Loucy (cell line): ENCODE results near the gene EEF1AKMT2.

Experiments used
- H2AFZ ChIP-seq: fragments of 200-600 bp; sonication (generic); 2 replicates; pipeline ENCODE4 v1.6.0; 2016; ENCODE audit warnings: antibody characterized with exemption, mild to moderate bottlenecking, low read length, moderate library complexity
- H3F3A ChIP-seq: fragments of 200-600 bp; 2 replicates; pipeline ENCODE4 v1.6.0; 2016; ENCODE audit warnings: antibody characterized with exemption, low read depth, mild to moderate bottlenecking
- H3K27me3 ChIP-seq: fragments of 200-600 bp; sonication (generic); 2 replicates; pipeline ENCODE4 v1.6.1; 2014; ENCODE audit warnings: low read length, mild to moderate bottlenecking; ENCODE audit not compliant: insufficient read depth, poor library complexity, severe bottlenecking
- H3K36me3 ChIP-seq: fragments of 200-600 bp; sonication (generic); 2 replicates; pipeline ENCODE4 v1.6.1; 2016; ENCODE audit warnings: low read length; ENCODE audit not compliant: insufficient read depth
- H3K4me1 ChIP-seq: fragments of 200-600 bp; sonication (generic); 2 replicates; pipeline ENCODE4 v1.5.1; 2014; ENCODE audit warnings: low read length, mild to moderate bottlenecking; ENCODE audit not compliant: insufficient read depth, poor library complexity, severe bottlenecking
- H3K4me2 ChIP-seq: fragments of 200-600 bp; sonication (generic); 2 replicates; pipeline ENCODE4 v1.6.0; 2014; ENCODE audit warnings: antibody characterized with exemption, low read length, low read depth, mild to moderate bottlenecking; ENCODE audit not compliant: poor library complexity, severe bottlenecking
- H3K4me3 ChIP-seq: fragments of 200-600 bp; sonication (generic); 2 replicates; pipeline ENCODE4 v1.5.1; 2014; ENCODE audit warnings: low read length, mild to moderate bottlenecking, mixed read lengths; ENCODE audit not compliant: poor library complexity, severe bottlenecking
- H3K79me2 ChIP-seq: fragments of 200-600 bp; sonication (generic); 2 replicates; pipeline ENCODE4 v1.6.1; 2014; ENCODE audit warnings: low read length; ENCODE audit not compliant: insufficient read depth
- H3K9ac ChIP-seq: fragments of 200-600 bp; sonication (generic); 2 replicates; pipeline ENCODE4 v1.6.0; 2014; ENCODE audit warnings: mild to moderate bottlenecking, low read depth, low read length, moderate library complexity; ENCODE audit not compliant: poor library complexity, severe bottlenecking
- H3K9me2 ChIP-seq: fragments of 200-600 bp; sonication (generic); replicated peaks from 2 replicates; pipeline ENCODE4 v1.6.1; 2016; ENCODE audit warnings: low read depth, low read length, mixed read lengths
- H3K9me3 ChIP-seq: fragments of 200-600 bp; sonication (generic); 2 replicates; pipeline ENCODE4 v1.6.1; 2014; ENCODE audit warnings: mild to moderate bottlenecking, antibody characterized with exemption, low read length, low read depth; ENCODE audit not compliant: insufficient read depth
- H4K20me1 ChIP-seq: fragments of 200-600 bp; sonication (generic); 2 replicates; pipeline ENCODE4 v1.6.0; 2014; ENCODE audit warnings: antibody characterized with exemption, low read length, mild to moderate bottlenecking; ENCODE audit not compliant: insufficient read depth, poor library complexity, severe bottlenecking
- EZH2phosphoT487 ChIP-seq: fragments of 200-600 bp; IDR thresholded peaks from 2 replicates; pipeline ENCODE4 v1.6.1; 2018; ENCODE audit warnings: antibody characterized with exemption, mild to moderate bottlenecking, moderate library complexity, borderline replicate concordance
- TF ChIP-seq, protein P1 (sequence below): fragments of 200-600 bp; sonication (generic); conservative IDR thresholded peaks from 2 replicates; pipeline ENCODE4 v1.5.1; 2014; ENCODE audit warnings: mild to moderate bottlenecking, antibody characterized with exemption, low read length

Gene EEF1AKMT2

DNA sequence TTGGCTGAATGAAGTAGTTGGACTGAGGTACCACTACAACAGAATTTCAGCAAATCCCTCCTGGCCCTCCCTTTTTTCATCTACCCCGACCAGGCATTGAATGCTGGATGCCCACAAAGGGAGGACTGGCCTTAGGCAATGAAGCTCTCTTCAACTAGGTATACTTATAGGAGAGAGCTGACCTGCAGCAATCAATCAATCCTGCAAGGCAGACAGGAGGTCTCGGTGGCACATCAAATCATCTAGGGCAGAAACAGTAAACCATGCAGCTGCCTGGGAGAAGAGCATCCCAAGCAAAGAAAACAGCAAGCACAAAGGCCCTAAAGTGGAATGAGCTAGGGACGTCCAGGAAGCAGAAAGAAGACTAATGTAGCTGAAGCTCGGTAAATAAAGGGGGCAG, 7.5 kb upstream of the EEF1AKMT2 start:
- Histone ChIP-seq H3F3A (no peaks in the 10 kb centered on the region), H3K9me3 (no peaks in the 10 kb centered on the region), H3K4me1 (peaks cover 10% of the 10 kb centered on the region), H3K4me3 (no peak overlapping the region), H4K20me1 (no peaks in the 10 kb centered on the region), H3K9ac (no peak overlapping the region), H3K9me2 (no peaks in the 10 kb centered on the region), H3K27me3 (no peaks in the 10 kb centered on the region), H3K36me3 (no peaks in the 10 kb centered on the region), H2AFZ (peak overlapping the region; percentile 56; the same call in 1 of the 2 replicates), H3K4me2 (no peak overlapping the region), H3K79me2 (peaks cover 24% of the 10 kb centered on the region)
- TF ChIP-seq EZH2phosphoT487, result no peak
- TF ChIP-seq, protein P1, sequence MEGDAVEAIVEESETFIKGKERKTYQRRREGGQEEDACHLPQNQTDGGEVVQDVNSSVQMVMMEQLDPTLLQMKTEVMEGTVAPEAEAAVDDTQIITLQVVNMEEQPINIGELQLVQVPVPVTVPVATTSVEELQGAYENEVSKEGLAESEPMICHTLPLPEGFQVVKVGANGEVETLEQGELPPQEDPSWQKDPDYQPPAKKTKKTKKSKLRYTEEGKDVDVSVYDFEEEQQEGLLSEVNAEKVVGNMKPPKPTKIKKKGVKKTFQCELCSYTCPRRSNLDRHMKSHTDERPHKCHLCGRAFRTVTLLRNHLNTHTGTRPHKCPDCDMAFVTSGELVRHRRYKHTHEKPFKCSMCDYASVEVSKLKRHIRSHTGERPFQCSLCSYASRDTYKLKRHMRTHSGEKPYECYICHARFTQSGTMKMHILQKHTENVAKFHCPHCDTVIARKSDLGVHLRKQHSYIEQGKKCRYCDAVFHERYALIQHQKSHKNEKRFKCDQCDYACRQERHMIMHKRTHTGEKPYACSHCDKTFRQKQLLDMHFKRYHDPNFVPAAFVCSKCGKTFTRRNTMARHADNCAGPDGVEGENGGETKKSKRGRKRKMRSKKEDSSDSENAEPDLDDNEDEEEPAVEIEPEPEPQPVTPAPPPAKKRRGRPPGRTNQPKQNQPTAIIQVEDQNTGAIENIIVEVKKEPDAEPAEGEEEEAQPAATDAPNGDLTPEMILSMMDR, result no peak

DNA sequence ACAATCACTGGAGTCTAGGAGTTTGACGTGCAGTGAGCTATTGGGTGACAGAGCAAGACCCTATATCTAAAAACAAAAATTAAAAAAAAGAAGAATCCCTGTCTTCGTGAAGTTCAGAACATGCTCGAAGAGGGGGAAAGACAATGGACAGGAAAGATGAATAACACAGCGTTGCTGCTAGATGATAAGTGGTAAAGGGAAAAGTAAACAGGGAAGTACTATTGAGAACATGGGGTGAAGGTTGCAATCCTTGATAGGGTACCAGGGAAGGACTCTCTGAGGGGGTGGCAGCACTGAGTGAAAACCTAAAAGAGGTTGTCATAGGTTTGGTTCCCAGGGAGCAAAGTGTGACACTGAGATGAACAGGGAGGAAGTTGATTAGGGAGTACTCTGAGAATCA, 7.1 kb upstream of the EEF1AKMT2 start:
- H3K4me1 ChIP-seq, result peaks cover 10% of the 10 kb centered on the region
- H3F3A ChIP-seq, result no peaks in the 10 kb centered on the region
- no peak overlapping the region for H2AFZ ChIP-seq
- H3K9me2 ChIP-seq, result no peaks in the 10 kb centered on the region
- H4K20me1 ChIP-seq, result no peaks in the 10 kb centered on the region
- no peak overlapping the region for H3K4me3 ChIP-seq
- no peaks in the 10 kb centered on the region for H3K36me3 ChIP-seq
- H3K4me2 ChIP-seq, result no peak overlapping the region
- no peak overlapping the region for H3K9ac ChIP-seq
- H3K9me3 ChIP-seq, result no peaks in the 10 kb centered on the region
- peaks cover 21% of the 10 kb centered on the region for H3K79me2 ChIP-seq
- no peaks in the 10 kb centered on the region for H3K27me3 ChIP-seq
- TF ChIP-seq, protein P1, result no peak
- TF ChIP-seq EZH2phosphoT487, result no peak

DNA sequence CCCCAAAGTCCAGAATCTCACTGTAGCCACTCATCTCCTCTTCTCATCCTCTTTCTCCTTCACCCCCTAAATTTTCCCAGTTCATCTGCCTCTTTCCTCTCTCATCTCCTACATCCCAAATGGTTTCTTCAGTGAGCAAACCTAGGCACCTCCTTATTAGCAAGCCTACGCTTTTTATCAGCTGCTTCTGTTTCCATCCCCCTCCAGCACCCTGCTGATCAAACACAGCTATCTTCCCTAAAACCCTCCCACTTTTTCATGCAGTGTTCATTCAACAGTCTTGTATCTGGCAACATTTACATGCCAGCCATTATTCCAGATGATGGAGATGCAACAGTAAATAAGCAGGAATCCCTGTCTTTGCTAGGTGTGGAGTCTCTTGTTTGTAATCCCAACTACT, 6.7 kb upstream of the EEF1AKMT2 start:
- Histone ChIP-seq H3K27me3 (no peaks in the 10 kb centered on the region), H2AFZ (no peak overlapping the region), H3K9ac (no peak overlapping the region), H3F3A (no peaks in the 10 kb centered on the region), H3K4me2 (no peak overlapping the region), H3K9me3 (no peaks in the 10 kb centered on the region), H3K79me2 (peaks cover 17% of the 10 kb centered on the region), H3K4me3 (no peak overlapping the region), H4K20me1 (no peaks in the 10 kb centered on the region), H3K9me2 (no peaks in the 10 kb centered on the region), H3K36me3 (no peaks in the 10 kb centered on the region), H3K4me1 (peaks cover 9% of the 10 kb centered on the region)
- no peak for TF ChIP-seq EZH2phosphoT487
- TF ChIP-seq, protein P1, result no peak
